PC-3 (cell line): Measurements from ENCODE around the gene ZBTB7C. TPM values are rescaled to one million over a fixed set of nuclear protein-coding genes. Genes with fewer than 3 reads are reported as not detected.

Source experiments
- ATAC-seq: fragments of 200-7000 bp; cut with Tn5 transposase; 2 replicates; pipeline ENCODE4 v1.9.1; 2020; ENCODE audit warnings: mild to moderate bottlenecking, moderate library complexity
- BruUV-seq: library from RNA; stranded (reverse); fragments of 400-500 nt; replicated peaks from 2 replicates; lab custom pipeline; 2021; lab: Mats Ljungman, UMichigan
- CTCF ChIA-PET: fragments of 300-600 bp; sonication (Branson Sonifier 250); formaldehyde crosslinking; loops from one replicate; lab custom pipeline; 2022; ENCODE audit warnings: antibody characterized with exemption; lab: Charles Lee
- POLR2A ChIA-PET: fragments of 300-600 bp; sonication (Branson Sonifier 250); formaldehyde crosslinking; loops from one replicate; lab custom pipeline; 2022; ENCODE audit warnings: antibody characterized with exemption; ENCODE audit not compliant: unreplicated experiment; lab: Charles Lee
- DNase-seq: peaks from one replicate; pipeline ENCODE4 v3.0.0-alpha.2; 2015
- H2AFZ ChIP-seq: fragments of 300-600 bp; sonication (generic); 2 replicates; pipeline ENCODE4 v1.6.0; 2016; ENCODE audit warnings: antibody characterized with exemption, low read length
- H3F3A ChIP-seq: fragments of 300-600 bp; sonication (generic); one replicate; pipeline ENCODE4 v1.6.0; 2017; ENCODE audit warnings: antibody characterized with exemption, low read length, control low read depth, mild to moderate bottlenecking; ENCODE audit not compliant: unreplicated experiment
- H3K27ac ChIP-seq: fragments of 300-600 bp; sonication (generic); 2 replicates; pipeline ENCODE4 v1.5.1; 2016; ENCODE audit warnings: mild to moderate bottlenecking, low read length
- H3K27me3 ChIP-seq: fragments of 300-600 bp; sonication (generic); 2 replicates; pipeline ENCODE4 v1.6.1; 2016; ENCODE audit warnings: low read length, mixed read lengths
- H3K36me3 ChIP-seq: fragments of 300-600 bp; sonication (generic); 2 replicates; pipeline ENCODE4 v1.6.1; 2016; ENCODE audit warnings: low read depth, mixed run types, low read length, mixed read lengths
- H3K4me1 ChIP-seq: fragments of 300-600 bp; sonication (generic); 2 replicates; pipeline ENCODE4 v1.5.1; 2016; ENCODE audit warnings: low read length; ENCODE audit not compliant: insufficient read depth
- H3K4me2 ChIP-seq: fragments of 300-600 bp; sonication (generic); 2 replicates; pipeline ENCODE4 v1.6.0; 2016; ENCODE audit warnings: low read length
- H3K4me3 ChIP-seq: fragments of 300-600 bp; sonication (generic); 2 replicates; pipeline ENCODE4 v1.5.1; 2016; ENCODE audit warnings: mild to moderate bottlenecking, low read length, mixed read lengths
- H3K79me2 ChIP-seq: fragments of 300-600 bp; sonication (generic); 2 replicates; pipeline ENCODE4 v1.6.1; 2017; ENCODE audit warnings: low read length, mixed read lengths
- H3K9ac ChIP-seq: fragments of 300-600 bp; sonication (generic); 2 replicates; pipeline ENCODE4 v1.6.0; 2016; ENCODE audit warnings: mild to moderate bottlenecking, low read length
- H3K9me2 ChIP-seq: fragments of 300-600 bp; sonication (generic); replicated peaks from 2 replicates; pipeline ENCODE4 v1.6.1; 2016; ENCODE audit warnings: mixed run types, low read length, mixed read lengths
- H3K9me3 ChIP-seq: fragments of 300-600 bp; sonication (generic); 2 replicates; pipeline ENCODE4 v1.6.1; 2016; ENCODE audit warnings: low read length, mixed read lengths
- H4K20me1 ChIP-seq: fragments of 300-600 bp; sonication (generic); 2 replicates; pipeline ENCODE4 v1.6.1; 2016; ENCODE audit warnings: low read length, mixed read lengths
- CTCF ChIP-seq: fragments of 300-600 bp; sonication (generic); conservative IDR thresholded peaks from 2 replicates; pipeline ENCODE4 v1.5.1; 2017; ENCODE audit warnings: antibody characterized with exemption, low read depth, mild to moderate bottlenecking, low read length
- EZH2 ChIP-seq: fragments of 300-600 bp; sonication (generic); IDR thresholded peaks from one replicate; pipeline ENCODE4 v1.6.1; 2017; ENCODE audit warnings: antibody characterized with exemption, mild to moderate bottlenecking, low read length; ENCODE audit not compliant: unreplicated experiment
- EZH2phosphoT487 ChIP-seq: fragments of 300-600 bp; sonication (generic); IDR thresholded peaks from 2 replicates; pipeline ENCODE4 v1.6.1; 2018; ENCODE audit warnings: mild to moderate bottlenecking, antibody characterized with exemption, low read length, borderline replicate concordance
- intact Hi-C: fragments of 100-400 bp; cut with micrococcal nuclease; formaldehyde crosslinking; loops from 2 replicates; pipeline ENCODE4 v1.9.0; 2023
- total RNA-seq: library from RNA; depleted of rRNA; stranded (reverse); fragments of >200 nt; gene quantifications from 2 replicates; pipeline ENCODE4 v1.2.3, GENCODE V29; 2014

Gene ZBTB7C
- total RNA-seq, 1 experiment from 2014 or later: 1.3 TPM

GRCh38 chr18:48122816-48123215 lies 286.4 kb downstream of the ZBTB7C start:
- Histone ChIP-seq H3K4me2 (no peak overlapping the region), H3K9me2 (no peaks in the 10 kb centered on the region), H3K27me3 (no peaks in the 10 kb centered on the region), H3F3A (no peaks in the 10 kb centered on the region), H3K4me1 (no peaks in the 10 kb centered on the region), H2AFZ (no peak overlapping the region), H3K4me3 (no peak overlapping the region), H3K27ac (no peak overlapping the region), H3K9ac (no peak overlapping the region), H3K9me3 (no peaks in the 10 kb centered on the region), H4K20me1 (no peaks in the 10 kb centered on the region), H3K79me2 (no peaks in the 10 kb centered on the region), H3K36me3 (no peaks in the 10 kb centered on the region)
- intact Hi-C loops: no loop called here
- ChIA-PET CTCF (no interaction called here), POLR2A (no interaction called here)
- no TSS peak for BruUV-seq
- DNase-seq: no peak
- TF ChIP-seq EZH2 (no peak), EZH2phosphoT487 (no peak), CTCF (no peak)
- ATAC-seq: no peak

- Histone ChIP-seq H3F3A (no peaks in the 10 kb centered on the region), H3K9ac (no peak overlapping the region), H3K4me1 (no peaks in the 10 kb centered on the region), H3K79me2 (no peaks in the 10 kb centered on the region), H3K27ac (no peak overlapping the region), H2AFZ (no peak overlapping the region), H3K27me3 (no peaks in the 10 kb centered on the region), H3K9me3 (no peaks in the 10 kb centered on the region), H3K4me2 (no peak overlapping the region), H3K36me3 (no peaks in the 10 kb centered on the region), H4K20me1 (no peaks in the 10 kb centered on the region), H3K9me2 (no peaks in the 10 kb centered on the region), H3K4me3 (no peak overlapping the region)
- ChIA-PET CTCF (no interaction called here), POLR2A (no interaction called here)
- intact Hi-C loops: no loop called here
- ATAC-seq: no peak
- no TSS peak for BruUV-seq
- no peak for DNase-seq
- no peak for TF ChIP-seq CTCF
These were observed 286.8 kb downstream of the ZBTB7C start for GRCh38 chr18:48122376-48122775.

- POLR2A ChIA-PET: no interaction called here
- intact Hi-C loops: no loop called here
- H3K9me2 ChIP-seq: no peaks in the 10 kb centered on the region
- BruUV-seq: no TSS peak
- no peaks in the 10 kb centered on the region for H3K27me3 ChIP-seq
- no peaks in the 10 kb centered on the region for H3K79me2 ChIP-seq
- CTCF ChIA-PET: no interaction called here
- no peak overlapping the region for H3K4me2 ChIP-seq
- no peaks in the 10 kb centered on the region for H3K36me3 ChIP-seq
- no peak for DNase-seq
- H2AFZ ChIP-seq: no peak overlapping the region
- H3K4me1 ChIP-seq: no peaks in the 10 kb centered on the region
- H3K27ac ChIP-seq: no peak overlapping the region
- H3F3A ChIP-seq: no peaks in the 10 kb centered on the region
- no peaks in the 10 kb centered on the region for H4K20me1 ChIP-seq
- no peak overlapping the region for H3K9ac ChIP-seq
- no peak overlapping the region for H3K4me3 ChIP-seq
- ATAC-seq: no peak
- TF ChIP-seq CTCF (no peak), EZH2phosphoT487 (no peak)
- H3K9me3 ChIP-seq: no peaks in the 10 kb centered on the region
These were observed 287.4 kb downstream of the ZBTB7C start for GRCh38 chr18:48121752-48122151.
